ENCODE data around the gene UTF1. TPM values are rescaled to one million over a fixed set of nuclear protein-coding genes. Genes with fewer than 3 reads are reported as not detected.

Gene UTF1
- total RNA-seq, 2 donors from 2014 or later, result not detected

DNA sequence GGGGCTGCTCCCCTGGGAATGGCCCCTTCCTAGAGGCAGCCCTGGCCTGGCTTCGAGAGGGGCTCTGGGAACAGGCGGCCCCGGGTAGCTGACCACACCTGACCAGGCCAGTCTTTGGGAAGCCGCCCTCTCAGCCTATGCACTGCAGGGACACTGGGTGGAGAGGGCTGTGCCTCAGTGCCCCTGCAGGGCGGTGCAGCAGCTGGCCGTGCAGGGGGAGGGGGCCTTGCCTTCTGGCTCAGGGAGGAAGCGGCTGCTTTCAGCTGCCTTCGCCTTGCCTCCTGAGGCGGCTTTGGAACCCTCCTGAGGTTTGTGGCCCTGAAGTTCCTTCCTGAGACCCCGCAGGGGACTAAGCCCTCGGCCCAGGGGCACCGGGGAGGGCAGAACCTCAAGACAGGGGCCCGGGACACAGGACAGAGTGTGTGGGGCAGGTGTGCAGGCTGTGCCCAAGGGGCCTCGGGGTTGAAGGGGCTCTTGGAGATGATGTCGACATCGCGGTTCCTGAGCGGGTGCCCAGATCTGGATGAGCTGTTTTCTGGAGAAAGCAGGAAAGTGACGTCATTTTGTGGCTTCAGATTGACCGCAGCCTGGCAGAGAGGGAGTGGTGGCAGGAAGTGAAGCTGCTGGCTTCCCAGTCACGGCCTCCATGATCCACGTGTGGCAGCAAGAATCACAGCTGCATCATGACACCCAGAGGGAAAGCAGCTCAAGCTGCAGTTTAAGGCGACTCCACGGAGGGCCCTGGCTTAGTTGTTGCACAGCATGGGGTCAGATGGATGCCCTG lies 29.0 kb downstream of the UTF1 start:
- no peaks in the 10 kb centered on the region for H3K27me3 ChIP-seq (replicated peaks; ENCODE audit: insufficient read depth)
- TF ChIP-seq CTCF (IDR thresholded peaks at IDR 0.05), result no peak
- H3K4me3 ChIP-seq, result no peak overlapping the region
- peak; percentile 64 for DNase-seq (ENCODE audit: low spot score)
- peak overlapping the region; percentile 28 to 59 for H3K27ac ChIP-seq
- H3K36me3 ChIP-seq, result no peaks in the 10 kb centered on the region
- ATAC-seq (ENCODE audit: insufficient number of reproducible peaks, low FRiP score, low read depth), result peak; percentile 25
- peaks cover 22 to 41% of the 10 kb centered on the region in 2 donors for H3K4me1 ChIP-seq (ENCODE audit: control insufficient read depth in 1 of 2, low read depth in 2 of 2)
- no peaks in the 10 kb centered on the region for H3K9me3 ChIP-seq

DNA sequence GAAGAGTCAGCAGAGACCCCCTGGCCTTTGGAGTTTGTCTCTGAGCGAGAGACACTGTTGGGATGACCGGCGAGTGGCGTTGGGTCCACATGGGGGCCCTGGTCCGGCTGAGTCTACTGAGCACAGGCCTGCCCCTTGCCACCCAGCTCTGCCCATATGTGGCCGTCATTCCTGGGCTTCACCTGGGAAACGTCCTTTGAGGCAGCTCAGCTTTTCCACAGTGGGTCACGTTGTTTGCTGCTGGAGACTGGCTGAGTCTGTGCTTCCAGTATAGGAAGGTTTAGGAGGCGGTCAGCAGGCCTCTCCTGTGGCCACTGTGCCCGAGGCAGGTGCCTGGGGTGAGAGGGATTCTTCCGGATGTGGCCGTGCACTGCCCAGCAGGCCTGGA lies 29.6 kb downstream of the UTF1 start:
- H3K27me3 ChIP-seq (replicated peaks; ENCODE audit: insufficient read depth), result no peaks in the 10 kb centered on the region
- no peak overlapping the region for H3K4me3 ChIP-seq
- TF ChIP-seq CTCF (IDR thresholded peaks at IDR 0.05), result no peak
- DNase-seq (ENCODE audit: low spot score) (no peak), ATAC-seq (ENCODE audit: insufficient number of reproducible peaks, low FRiP score, low read depth) (no peak)
- H3K27ac ChIP-seq, result peak overlapping the region; percentile 28 to 59
- peaks cover 22 to 41% of the 10 kb centered on the region in 2 donors for H3K4me1 ChIP-seq (ENCODE audit: control insufficient read depth in 1 of 2, low read depth in 2 of 2)
- H3K9me3 ChIP-seq, result no peaks in the 10 kb centered on the region
- H3K36me3 ChIP-seq, result no peaks in the 10 kb centered on the region

DNA sequence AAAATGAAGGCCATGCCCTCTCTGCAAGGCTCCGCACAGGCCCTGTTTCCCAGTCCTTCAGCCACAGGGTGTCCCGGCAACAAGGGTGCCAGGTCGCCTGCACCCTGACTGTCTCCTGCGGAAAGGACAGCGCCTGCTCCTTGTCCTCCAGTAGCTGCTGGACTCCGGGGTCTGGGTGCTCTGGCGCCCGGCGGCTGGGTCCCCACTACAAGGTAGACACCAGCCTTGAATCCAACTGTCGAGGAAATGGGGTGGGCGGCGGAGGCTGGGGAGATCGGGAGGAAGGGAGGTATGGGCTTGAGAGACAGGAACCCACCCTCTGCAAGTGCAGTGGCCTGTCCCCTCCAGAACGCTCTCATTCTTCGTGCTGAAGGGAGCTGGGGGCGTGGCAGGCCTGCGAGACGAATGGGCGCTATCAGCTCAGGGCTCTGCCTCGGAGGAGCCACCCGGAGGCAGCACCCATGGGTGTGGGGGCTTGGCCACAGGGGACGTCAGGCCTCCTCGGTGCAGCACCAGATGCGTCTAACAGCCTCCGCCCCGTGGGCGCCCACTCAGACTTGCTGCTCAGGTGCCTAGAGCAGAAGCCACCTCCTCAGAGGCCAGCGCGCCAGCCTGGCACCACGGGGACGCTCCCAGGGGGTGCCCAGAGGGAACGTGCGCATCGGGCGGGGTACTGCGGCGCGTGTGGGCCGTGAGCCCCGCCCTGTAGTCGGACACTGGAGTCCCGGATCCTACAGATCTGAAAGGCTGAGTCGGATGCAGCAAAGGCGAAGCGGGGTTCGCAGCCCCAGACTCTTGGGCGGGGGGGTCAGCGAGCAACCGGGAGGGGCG lies 31.1 kb downstream of the UTF1 start:
- Histone ChIP-seq H3K27me3 (replicated peaks; ENCODE audit: insufficient read depth) (no peaks in the 10 kb centered on the region), H3K4me3 (peak overlapping the region; percentile 95), H3K9me3 (no peaks in the 10 kb centered on the region), H3K36me3 (no peaks in the 10 kb centered on the region), H3K27ac (peak overlapping the region; percentile 66 to 83), H3K4me1 (ENCODE audit: control insufficient read depth in 1 of 2, low read depth in 2 of 2) (peaks cover 22 to 41% of the 10 kb centered on the region in 2 donors)
- ATAC-seq (ENCODE audit: insufficient number of reproducible peaks, low FRiP score, low read depth), result no peak
- TF ChIP-seq CTCF (IDR thresholded peaks at IDR 0.05), result no peak
- DNase-seq (ENCODE audit: low spot score), result no peak

DNA sequence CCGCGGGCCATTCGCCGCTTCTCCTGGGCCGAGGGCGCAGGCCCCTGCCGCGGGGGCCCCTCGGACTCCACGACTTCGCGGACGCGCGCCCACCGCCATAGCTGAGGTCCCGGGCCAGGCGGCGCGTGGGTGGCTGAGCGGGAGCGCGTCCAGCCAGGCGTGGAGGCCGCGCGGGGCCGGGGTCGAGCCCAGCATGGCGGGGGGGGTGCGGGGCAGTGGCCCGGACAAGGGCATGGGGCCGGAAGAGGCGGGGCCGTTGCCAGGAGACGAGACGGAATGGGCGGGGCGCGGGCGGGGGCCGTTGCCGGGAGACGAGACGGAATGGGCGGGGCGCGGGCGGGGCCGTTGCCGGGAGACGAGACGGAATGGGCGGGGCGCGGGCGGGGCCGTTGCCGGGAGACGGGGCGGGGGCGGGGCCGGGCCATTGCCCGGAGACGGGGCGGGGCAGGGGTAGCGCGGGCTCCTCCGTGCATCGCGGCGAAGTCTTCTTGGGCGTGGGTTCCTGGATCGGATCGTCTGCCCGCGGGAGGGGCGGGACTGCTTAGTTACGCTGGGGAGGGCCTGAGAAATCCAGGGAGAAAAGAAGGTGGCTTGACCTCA lies 31.8 kb downstream of the UTF1 start:
- no peaks in the 10 kb centered on the region for H3K36me3 ChIP-seq
- H3K9me3 ChIP-seq, result no peaks in the 10 kb centered on the region
- no peak for TF ChIP-seq CTCF (IDR thresholded peaks at IDR 0.05)
- H3K4me1 ChIP-seq (ENCODE audit: control insufficient read depth in 1 of 2, low read depth in 2 of 2), result peaks cover 22 to 41% of the 10 kb centered on the region in 2 donors
- ATAC-seq (ENCODE audit: insufficient number of reproducible peaks, low FRiP score, low read depth) (peak; percentile 43), DNase-seq (ENCODE audit: low spot score) (peak; percentile 65)
- no peaks in the 10 kb centered on the region for H3K27me3 ChIP-seq (replicated peaks; ENCODE audit: insufficient read depth)
- peak overlapping the region; percentile 66 to 83 for H3K27ac ChIP-seq
- H3K4me3 ChIP-seq, result peak overlapping the region; percentile 95

DNA sequence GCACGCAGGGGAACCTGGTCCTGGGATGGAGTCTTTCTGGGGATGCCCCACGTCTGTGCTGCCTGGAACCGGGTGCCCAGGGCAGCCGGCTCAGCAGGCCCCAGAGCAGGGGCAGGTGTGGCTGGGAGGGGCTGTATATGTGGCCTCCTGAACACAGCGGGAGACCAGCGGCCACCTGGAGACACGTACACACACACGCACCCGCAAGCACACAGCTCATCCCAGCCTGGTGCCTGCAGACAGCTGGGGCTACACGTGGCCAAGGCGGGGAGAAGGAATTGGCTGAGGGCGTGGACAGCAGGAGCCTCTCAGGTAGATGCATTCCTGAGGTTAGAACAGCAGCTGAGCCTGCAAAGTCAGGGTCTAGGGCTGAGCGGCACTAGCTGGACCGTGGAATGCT lies 32.7 kb downstream of the UTF1 start:
- DNase-seq (ENCODE audit: low spot score), result no peak
- no peak for TF ChIP-seq CTCF (IDR thresholded peaks at IDR 0.05)
- no peaks in the 10 kb centered on the region for H3K36me3 ChIP-seq
- no peak overlapping the region for H3K4me3 ChIP-seq
- H3K27me3 ChIP-seq (replicated peaks; ENCODE audit: insufficient read depth), result no peaks in the 10 kb centered on the region
- ATAC-seq (ENCODE audit: insufficient number of reproducible peaks, low FRiP score, low read depth), result no peak
- H3K9me3 ChIP-seq, result no peaks in the 10 kb centered on the region
- H3K4me1 ChIP-seq (ENCODE audit: control insufficient read depth in 1 of 2, low read depth in 2 of 2), result peaks cover 22 to 36% of the 10 kb centered on the region in 2 donors
- no peak overlapping the region for H3K27ac ChIP-seq

All from thoracic aorta (tissue), 2 donors.